SK-N-SH (cell line): Measurements from ENCODE around the gene MRGPRG. TPM values are rescaled to one million over a fixed set of nuclear protein-coding genes. Genes with fewer than 3 reads are reported as not detected.
A peak's percentile ranks its signal among the peaks of the same experiment; 100 is the strongest.

Experiments
- CTCF ChIA-PET: fragments of 300-600, 350-600 bp; formaldehyde crosslinking; extraction: SDS; loops from one replicate; lab custom pipeline; 2021; lab: Yijun Ruan, JAX
- POLR2A ChIA-PET: fragments of 350-600 bp; sonication (Branson Sonifier 250); formaldehyde crosslinking; extraction: SDS; loops from one replicate; lab custom pipeline; 2020; ENCODE audit warnings: antibody characterized with exemption, inconsistent platforms; lab: Yijun Ruan, JAX
- DNase-seq: peaks from one replicate; pipeline ENCODE4 v3.0.0; 2012
- H2AFZ ChIP-seq: fragments of 200-600 bp; sonication (generic); 2 replicates; pipeline ENCODE4 v1.8.1; 2016; ENCODE audit warnings: antibody characterized with exemption, mild to moderate bottlenecking, low read depth
- H3F3A ChIP-seq: fragments of 200-600 bp; sonication (generic); replicated peaks from 2 replicates; pipeline ENCODE3; 2016; ENCODE audit warnings: antibody characterized with exemption, mild to moderate bottlenecking; ENCODE audit not compliant: insufficient read depth
- H3K27ac ChIP-seq, 2 experiments: fragments of 200-500 bp in 1 of 2; fragments of 200-600 bp in 1 of 2; sonication (Bioruptor generic) in 1 of 2; sonication (generic), shearing (Covaris generic) in 1 of 2; 2 replicates each; pipeline versions ENCODE4 v1.5.1 to v1.6.1; 2014 to 2016; ENCODE audit warnings: low read depth in 2 of 2, inconsistent platforms in 1 of 2, low read length in 1 of 2, mild to moderate bottlenecking in 1 of 2, mixed read lengths in 1 of 2
- H3K27me3 ChIP-seq: fragments of 200-600 bp; sonication (generic), shearing (Covaris generic); 2 replicates; pipeline ENCODE4 v1.6.1; 2016; ENCODE audit warnings: mixed run types; ENCODE audit not compliant: insufficient read depth
- H3K36me3 ChIP-seq, 2 experiments: fragments of 200-500 bp in 1 of 2; fragments of 200-600 bp in 1 of 2; sonication (Bioruptor generic) in 1 of 2; sonication (generic) in 1 of 2; replicated peaks in 1 of 2; 2 replicates each; pipeline versions ENCODE3 to v1.5.1; 2014 to 2016; ENCODE audit warnings: low read length in 1 of 2, mild to moderate bottlenecking in 1 of 2; ENCODE audit not compliant: insufficient read depth in 2 of 2, control insufficient read depth in 1 of 2
- H3K4me1 ChIP-seq, 2 experiments: fragments of 200-500 bp in 1 of 2; fragments of 200-600 bp in 1 of 2; sonication (Bioruptor generic) in 1 of 2; sonication (generic), shearing (Covaris generic) in 1 of 2; 2 replicates each; pipeline versions ENCODE4 v1.5.1 to v1.6.1; 2014 to 2016; ENCODE audit warnings: low read depth in 1 of 2, low read length in 1 of 2, mixed run types in 1 of 2; ENCODE audit not compliant: insufficient read depth in 2 of 2, control insufficient read depth in 1 of 2
- H3K4me2 ChIP-seq: fragments of 200-600 bp; sonication (generic), shearing (Covaris generic); 2 replicates; pipeline ENCODE4 v1.6.1; 2017; ENCODE audit warnings: mixed run types
- H3K4me3 ChIP-seq, 2 experiments: fragments of 200-500 bp in 1 of 2; fragments of 200-600 bp in 1 of 2; sonication (Bioruptor generic) in 1 of 2; sonication (generic), shearing (Covaris generic) in 1 of 2; 2 replicates each; pipeline versions ENCODE4 v1.5.1 to v1.8.1; 2014 to 2016; ENCODE audit warnings: low read depth in 2 of 2, inconsistent platforms in 1 of 2, low read length in 1 of 2, mild to moderate bottlenecking in 1 of 2, mixed read lengths in 1 of 2, moderate library complexity in 1 of 2
- H3K79me2 ChIP-seq: fragments of 200-600 bp; sonication (generic); 2 replicates; pipeline ENCODE4 v1.8.1; 2017; ENCODE audit warnings: mild to moderate bottlenecking; ENCODE audit not compliant: insufficient read depth
- H3K9ac ChIP-seq: fragments of 200-600 bp; sonication (generic); 2 replicates; pipeline ENCODE4 v1.6.1; 2017; ENCODE audit warnings: mixed run types
- H3K9me2 ChIP-seq: fragments of 200-600 bp; sonication (generic); 2 replicates; pipeline ENCODE4 v1.6.1; 2017; ENCODE audit warnings: mixed run types
- H3K9me3 ChIP-seq: fragments of 200-600 bp; sonication (generic); 2 replicates; pipeline ENCODE4 v1.6.1; 2017; ENCODE audit warnings: mixed run types, mild to moderate bottlenecking, moderate library complexity
- H4K20me1 ChIP-seq: fragments of 200-600 bp; sonication (generic); 2 replicates; pipeline ENCODE4 v1.6.1; 2017; ENCODE audit warnings: mild to moderate bottlenecking, mixed run types; ENCODE audit not compliant: insufficient read depth
- CHD2 ChIP-seq: fragments of 150-350 bp; IDR thresholded peaks from 2 replicates; pipeline ENCODE4 v1.6.1; 2018; ENCODE audit warnings: low read length; ENCODE audit not compliant: partially characterized antibody
- EP300 ChIP-seq, 2 experiments: IDR thresholded peaks; 2 replicates each; pipeline versions ENCODE4 v1.4.0 to v1.6.1; 2012; ENCODE audit warnings: borderline replicate concordance in 1 of 2, low read depth in 1 of 2, low read length in 1 of 2
- FOSL2 ChIP-seq: IDR thresholded peaks from 2 replicates; pipeline ENCODE4 v1.4.0; 2012; ENCODE audit warnings: low read depth, mild to moderate bottlenecking, moderate library complexity, borderline replicate concordance
- GATA2 ChIP-seq: sonication (generic); formaldehyde crosslinking; IDR thresholded peaks from 2 replicates; pipeline ENCODE4 v1.5.0; 2020; ENCODE audit warnings: mild to moderate bottlenecking, missing genetic modification reagents
- JUND ChIP-seq: IDR thresholded peaks from 2 replicates; pipeline ENCODE4 v1.4.0; 2012
- MXI1 ChIP-seq: IDR thresholded peaks from 2 replicates; pipeline ENCODE4 v1.6.1; 2012; ENCODE audit warnings: mild to moderate bottlenecking, low read depth, low read length, improper control_type of control experiment
- NRF1 ChIP-seq: IDR thresholded peaks from 2 replicates; pipeline ENCODE4 v1.6.1; 2012; ENCODE audit warnings: low read depth, mild to moderate bottlenecking, low read length
- SMC3 ChIP-seq: IDR thresholded peaks from 2 replicates; pipeline ENCODE4 v1.6.1; 2012; ENCODE audit warnings: low read depth, low read length, improper control_type of control experiment
- TCF12 ChIP-seq: IDR thresholded peaks from 2 replicates; pipeline ENCODE4 v1.4.0; 2012
- WGBS: methylation state at CpG from one replicate; pipeline ENCODE4 v1.1.6; 2017; ENCODE audit warnings: low lambda C conversion rate; 5-methylcytosine and 5-hydroxymethylcytosine counted together
- polyA plus RNA-seq, 3 experiments: library from polyadenylated mRNA; depleted of rRNA; stranded (reverse); fragments of >200 nt; gene quantifications; 2 replicates each; pipeline ENCODE4 v1.2.3, GENCODE V29; 2012
- TF ChIP-seq, protein P1 (sequence below): fragments of 200-600 bp; sonication (generic); IDR thresholded peaks from 2 replicates; pipeline ENCODE4 v1.6.1; 2017; ENCODE audit warnings: antibody characterized with exemption, mild to moderate bottlenecking, moderate library complexity
- TF ChIP-seq, protein P2 (sequence below): IDR thresholded peaks from 2 replicates; pipeline ENCODE4 v1.4.0; 2012; ENCODE audit warnings: low read depth, borderline replicate concordance
- TF ChIP-seq, protein P3 (sequence below): IDR thresholded peaks from 2 replicates; pipeline ENCODE4 v1.4.0; 2012; ENCODE audit warnings: low read depth

MRGPRG gene
- polyA plus RNA-seq, 1 of the 3 experiments (the other 2 are of a cell fraction), result not detected

- Histone ChIP-seq H4K20me1 (no peaks in the 10 kb centered on the region), H3K9me3 (0 out of 2 replicates have a peak, but pooled peaks cover under 1% of the 10 kb centered on the region), H3K4me3 (no peak overlapping the region), H3K9me2 (no peaks in the 10 kb centered on the region), H3K4me2 (no peak overlapping the region), H3K27me3 (peaks cover 25% of the 10 kb centered on the region), H3K27ac (no peak overlapping the region), H3F3A (no peaks in the 10 kb centered on the region), H2AFZ (no peak overlapping the region), H3K4me1 (peaks cover 0 to 23% of the 10 kb centered on the region in 2 experiments; a peak in 1 of 4 replicates), H3K79me2 (no peaks in the 10 kb centered on the region), H3K9ac (no peak overlapping the region), H3K36me3 (no peaks in the 10 kb centered on the region)
- peak; percentile 27 for DNase-seq
- CTCF ChIA-PET, result interaction anchor here (0.9 to 2.0 kb wide), 3 partner anchors 11 to 114 kb away, joined by 3 to 10 read pairs (median 5); no protein-coding TSS in a partner anchor
- WGBS, result 49% methylated on average over 14 of the region's 16 CpGs
- no peak for TF ChIP-seq TCF12
- no peak for TF ChIP-seq JUND
- TF ChIP-seq GATA2, result no peak
- no peak for TF ChIP-seq MXI1
- TF ChIP-seq FOSL2, result no peak
- no peak for TF ChIP-seq EP300 (IDR thresholded peaks at IDR 0.05; ENCODE audit: borderline replicate concordance in 1 of 2, low read depth in 1 of 2, low read length in 1 of 2)
- no peak for TF ChIP-seq CHD2
- TF ChIP-seq, protein P1, sequence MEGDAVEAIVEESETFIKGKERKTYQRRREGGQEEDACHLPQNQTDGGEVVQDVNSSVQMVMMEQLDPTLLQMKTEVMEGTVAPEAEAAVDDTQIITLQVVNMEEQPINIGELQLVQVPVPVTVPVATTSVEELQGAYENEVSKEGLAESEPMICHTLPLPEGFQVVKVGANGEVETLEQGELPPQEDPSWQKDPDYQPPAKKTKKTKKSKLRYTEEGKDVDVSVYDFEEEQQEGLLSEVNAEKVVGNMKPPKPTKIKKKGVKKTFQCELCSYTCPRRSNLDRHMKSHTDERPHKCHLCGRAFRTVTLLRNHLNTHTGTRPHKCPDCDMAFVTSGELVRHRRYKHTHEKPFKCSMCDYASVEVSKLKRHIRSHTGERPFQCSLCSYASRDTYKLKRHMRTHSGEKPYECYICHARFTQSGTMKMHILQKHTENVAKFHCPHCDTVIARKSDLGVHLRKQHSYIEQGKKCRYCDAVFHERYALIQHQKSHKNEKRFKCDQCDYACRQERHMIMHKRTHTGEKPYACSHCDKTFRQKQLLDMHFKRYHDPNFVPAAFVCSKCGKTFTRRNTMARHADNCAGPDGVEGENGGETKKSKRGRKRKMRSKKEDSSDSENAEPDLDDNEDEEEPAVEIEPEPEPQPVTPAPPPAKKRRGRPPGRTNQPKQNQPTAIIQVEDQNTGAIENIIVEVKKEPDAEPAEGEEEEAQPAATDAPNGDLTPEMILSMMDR, result no peak
- TF ChIP-seq SMC3, result no peak
- TF ChIP-seq NRF1, result no peak
- TF ChIP-seq, protein P2, sequence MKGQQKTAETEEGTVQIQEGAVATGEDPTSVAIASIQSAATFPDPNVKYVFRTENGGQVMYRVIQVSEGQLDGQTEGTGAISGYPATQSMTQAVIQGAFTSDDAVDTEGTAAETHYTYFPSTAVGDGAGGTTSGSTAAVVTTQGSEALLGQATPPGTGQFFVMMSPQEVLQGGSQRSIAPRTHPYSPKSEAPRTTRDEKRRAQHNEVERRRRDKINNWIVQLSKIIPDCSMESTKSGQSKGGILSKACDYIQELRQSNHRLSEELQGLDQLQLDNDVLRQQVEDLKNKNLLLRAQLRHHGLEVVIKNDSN, result no peak
- TF ChIP-seq, protein P3, sequence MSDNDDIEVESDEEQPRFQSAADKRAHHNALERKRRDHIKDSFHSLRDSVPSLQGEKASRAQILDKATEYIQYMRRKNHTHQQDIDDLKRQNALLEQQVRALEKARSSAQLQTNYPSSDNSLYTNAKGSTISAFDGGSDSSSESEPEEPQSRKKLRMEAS, result no peak
- POLR2A ChIA-PET, result no interaction called here
These were observed 13.1 kb downstream of the MRGPRG start for GRCh38 chr11:3205261-3206155.
